ENCODE data around the gene C19orf73. TPM values are rescaled to one million over a fixed set of nuclear protein-coding genes. Genes with fewer than 3 reads are reported as not detected.
A peak's percentile ranks its signal among the peaks of the same experiment; 100 is the strongest.

Gene C19orf73, protein sequence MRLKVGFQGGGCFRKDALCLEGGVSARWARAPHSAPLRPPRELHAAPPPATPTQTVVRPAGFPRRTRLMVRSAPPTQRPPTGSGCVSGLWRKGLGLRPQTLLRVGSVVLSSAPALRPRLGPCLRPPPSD
- 10 to 100 TPM in 1 of 4 donors, 1 to 10 TPM in 3; 4.9 to 11.2 (median 8.9) TPM for total RNA-seq

DNA sequence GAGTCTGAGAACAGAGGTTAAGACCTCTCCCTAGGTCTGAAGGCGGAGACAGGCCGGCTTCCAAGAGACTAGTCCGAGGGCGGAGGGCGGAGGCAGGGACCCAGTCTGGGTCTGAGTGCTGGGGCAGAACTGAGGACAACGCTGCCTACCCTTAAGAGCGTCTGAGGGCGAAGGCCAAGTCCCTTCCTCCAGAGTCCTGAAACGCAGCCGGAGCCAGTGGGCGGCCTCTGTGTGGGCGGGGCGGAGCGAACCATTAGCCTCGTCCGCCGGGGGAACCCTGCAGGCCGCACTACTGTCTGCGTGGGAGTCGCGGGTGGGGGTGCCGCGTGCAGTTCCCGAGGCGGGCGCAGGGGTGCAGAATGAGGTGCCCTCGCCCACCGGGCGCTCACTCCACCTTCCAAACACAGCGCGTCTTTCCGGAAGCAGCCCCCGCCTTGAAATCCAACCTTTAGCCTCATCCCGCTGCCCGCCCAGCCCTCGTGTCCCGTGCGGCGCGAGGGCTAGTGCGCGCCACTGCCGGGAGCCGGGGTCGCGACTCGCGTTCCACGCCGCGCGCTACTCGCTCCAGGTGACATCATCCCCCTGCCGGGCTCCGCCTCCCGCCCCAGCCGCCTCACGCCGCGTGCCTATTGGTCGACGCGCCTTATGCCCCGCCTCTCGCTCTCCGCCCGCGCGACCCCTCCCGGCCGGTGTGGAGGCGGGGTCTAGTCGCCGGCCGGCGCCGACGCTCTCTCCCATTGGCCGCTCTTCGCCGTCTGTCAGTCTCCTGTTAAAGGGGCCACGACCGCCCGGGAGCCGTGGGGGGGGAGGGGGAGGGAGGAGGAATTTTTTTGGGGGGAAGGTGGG lies at the start of gene C19orf73:
Gene C19orf73 (minus strand): TSS at position 579 of the 846 bp plus-strand sequence. CDS start 121 bp downstream, at position 458.
- whole genome bisulfite sequencing, 2 donors, result 0 to 1% methylated on average over 46 to 57 of the region's 85 CpGs
- intact Hi-C loops (cut with DNase I; ENCODE audit: low total_unique reads), result no loop called here
- peak within 1 kb of the TSS; percentile 36 for H3K4me3 ChIP-seq (ENCODE audit: low read depth, poor library complexity, severe bottlenecking)

DNA sequence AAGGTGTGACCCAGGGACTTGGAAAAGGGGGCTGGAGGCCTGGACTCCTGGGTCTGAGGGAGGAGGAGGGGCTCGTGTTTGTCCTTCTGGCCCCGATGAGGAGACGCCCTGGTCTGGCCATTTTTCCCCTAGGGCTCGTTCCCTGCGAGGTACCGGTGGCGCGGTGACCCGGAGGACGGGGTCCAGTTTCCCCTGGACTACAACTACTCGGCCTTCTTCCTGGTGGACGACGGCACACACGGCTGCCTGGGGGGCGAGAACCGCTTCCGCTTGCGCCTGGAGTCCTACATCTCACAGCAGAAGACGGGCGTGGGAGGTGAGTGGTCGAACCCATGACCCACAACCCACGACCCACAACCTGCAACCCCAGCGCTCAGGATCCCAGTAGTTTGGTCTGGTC lies 49.5 kb upstream of the C19orf73 start:
- TF ChIP-seq, protein P1, sequence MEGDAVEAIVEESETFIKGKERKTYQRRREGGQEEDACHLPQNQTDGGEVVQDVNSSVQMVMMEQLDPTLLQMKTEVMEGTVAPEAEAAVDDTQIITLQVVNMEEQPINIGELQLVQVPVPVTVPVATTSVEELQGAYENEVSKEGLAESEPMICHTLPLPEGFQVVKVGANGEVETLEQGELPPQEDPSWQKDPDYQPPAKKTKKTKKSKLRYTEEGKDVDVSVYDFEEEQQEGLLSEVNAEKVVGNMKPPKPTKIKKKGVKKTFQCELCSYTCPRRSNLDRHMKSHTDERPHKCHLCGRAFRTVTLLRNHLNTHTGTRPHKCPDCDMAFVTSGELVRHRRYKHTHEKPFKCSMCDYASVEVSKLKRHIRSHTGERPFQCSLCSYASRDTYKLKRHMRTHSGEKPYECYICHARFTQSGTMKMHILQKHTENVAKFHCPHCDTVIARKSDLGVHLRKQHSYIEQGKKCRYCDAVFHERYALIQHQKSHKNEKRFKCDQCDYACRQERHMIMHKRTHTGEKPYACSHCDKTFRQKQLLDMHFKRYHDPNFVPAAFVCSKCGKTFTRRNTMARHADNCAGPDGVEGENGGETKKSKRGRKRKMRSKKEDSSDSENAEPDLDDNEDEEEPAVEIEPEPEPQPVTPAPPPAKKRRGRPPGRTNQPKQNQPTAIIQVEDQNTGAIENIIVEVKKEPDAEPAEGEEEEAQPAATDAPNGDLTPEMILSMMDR (IDR thresholded peaks at IDR 0.05), result no peak
- TF ChIP-seq POLR2A (IDR thresholded peaks at IDR 0.05), result no peak
- H3K4me3 ChIP-seq (ENCODE audit: low read depth, poor library complexity, severe bottlenecking), result no peak overlapping the region
- intact Hi-C loops (cut with DNase I; ENCODE audit: low total_unique reads), result no loop called here
- 92 to 93% methylated on average over 23 of the region's 23 CpGs for WGBS, 2 donors
- no peak for DNase-seq (ENCODE audit: low spot score in 2 of 2)

More for the DNA sequence above, at the start of gene C19orf73:
- TF ChIP-seq, protein P1 (IDR thresholded peaks at IDR 0.05), result no peak
- TF ChIP-seq POLR2A (IDR thresholded peaks at IDR 0.05), result no peak
- peak; percentile 91 to 99 for DNase-seq (ENCODE audit: low spot score in 2 of 2)

DNA sequence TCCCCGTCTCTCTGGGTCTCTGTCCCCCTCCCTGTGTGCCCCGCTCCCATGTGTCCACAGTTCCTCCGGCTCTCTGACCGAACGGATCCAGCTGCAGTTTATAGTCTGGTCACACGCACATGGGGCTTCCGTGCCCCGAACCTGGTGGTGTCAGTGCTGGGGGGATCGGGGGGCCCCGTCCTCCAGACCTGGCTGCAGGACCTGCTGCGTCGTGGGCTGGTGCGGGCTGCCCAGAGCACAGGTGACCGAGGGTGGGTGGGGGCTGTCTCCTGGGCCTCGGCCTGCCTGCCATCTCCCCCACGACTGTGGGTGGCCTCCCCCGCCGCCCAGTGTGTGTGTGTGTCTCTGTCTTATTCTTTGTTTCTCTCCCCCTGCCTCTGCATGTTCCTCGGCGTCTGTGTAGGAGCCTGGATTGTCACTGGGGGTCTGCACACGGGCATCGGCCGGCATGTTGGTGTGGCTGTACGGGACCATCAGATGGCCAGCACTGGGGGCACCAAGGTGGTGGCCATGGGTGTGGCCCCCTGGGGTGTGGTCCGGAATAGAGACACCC lies 49.0 kb upstream of the C19orf73 start:
- WGBS, 2 donors, result 90 to 93% methylated on average over 25 of the region's 25 CpGs
- intact Hi-C loops (cut with DNase I; ENCODE audit: low total_unique reads), result no loop called here
- DNase-seq (ENCODE audit: low spot score in 2 of 2), result no peak
- no peak overlapping the region for H3K4me3 ChIP-seq (ENCODE audit: low read depth, poor library complexity, severe bottlenecking)
- TF ChIP-seq, protein P1 (IDR thresholded peaks at IDR 0.05), result no peak

DNA sequence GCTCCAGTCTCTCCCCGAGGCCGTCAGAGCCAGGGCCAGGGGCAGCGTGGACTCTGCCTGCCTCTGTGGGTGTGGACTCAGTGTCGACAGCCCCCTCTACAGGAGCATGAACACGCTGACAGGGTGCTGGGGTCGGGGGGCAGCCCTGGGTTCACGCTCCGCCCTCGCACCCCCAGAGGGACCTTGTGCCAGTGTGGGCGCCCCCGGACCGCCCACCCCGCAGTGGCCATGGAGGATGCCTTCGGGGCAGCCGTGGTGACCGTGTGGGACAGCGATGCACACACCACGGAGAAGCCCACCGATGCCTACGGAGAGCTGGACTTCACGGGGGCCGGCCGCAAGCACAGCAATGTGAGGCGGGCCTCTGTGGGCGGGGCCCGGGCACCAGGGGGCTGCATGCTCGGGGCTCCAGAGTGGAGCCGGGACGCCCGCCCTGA lies 46.9 kb upstream of the C19orf73 start:
- TF ChIP-seq, protein P1 (IDR thresholded peaks at IDR 0.05), result no peak
- TF ChIP-seq POLR2A (IDR thresholded peaks at IDR 0.05), result no peak
- no peak for DNase-seq (ENCODE audit: low spot score in 2 of 2)
- intact Hi-C loops (cut with DNase I; ENCODE audit: low total_unique reads), result no loop called here
- no peak overlapping the region for H3K4me3 ChIP-seq (ENCODE audit: low read depth, poor library complexity, severe bottlenecking)
- WGBS, 2 donors, result 58 to 76% methylated on average over 15 to 16 of the region's 30 CpGs

DNA sequence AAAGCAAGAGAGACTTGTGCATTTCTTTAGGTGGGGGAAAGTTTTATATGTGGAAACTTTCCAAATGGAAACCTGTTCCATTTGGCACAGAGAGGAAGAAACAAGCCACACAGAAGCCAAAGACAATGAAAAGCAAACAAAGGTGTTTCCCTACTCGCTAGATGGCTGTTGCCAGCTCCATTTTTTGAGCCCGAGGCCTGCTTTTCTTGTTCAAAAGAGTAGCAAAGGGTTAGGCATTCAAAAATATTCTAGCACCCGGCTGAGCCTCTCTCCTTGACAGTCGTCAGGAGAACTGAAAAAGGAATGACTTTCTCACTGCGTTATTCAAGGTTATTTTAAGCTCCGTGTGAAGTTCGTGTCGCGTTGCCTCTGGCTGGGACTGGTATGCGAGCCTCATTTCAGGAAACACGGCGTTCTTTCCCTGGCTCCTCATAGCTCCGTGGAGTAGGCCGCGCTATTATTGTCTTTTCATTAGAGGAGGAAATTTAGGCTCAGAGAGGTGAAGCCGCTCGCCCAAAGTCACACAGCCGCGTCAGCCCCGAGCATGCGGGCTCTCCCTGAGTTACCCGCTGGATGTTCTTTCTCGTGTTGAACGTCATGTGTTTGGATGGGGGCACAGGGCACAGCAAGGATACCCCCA lies 46.3 kb upstream of the C19orf73 start:
- WGBS, 2 donors, result 62 to 66% methylated on average over 24 of the region's 24 CpGs
- H3K4me3 ChIP-seq (ENCODE audit: low read depth, poor library complexity, severe bottlenecking), result no peak overlapping the region
- no peak for DNase-seq (ENCODE audit: low spot score in 2 of 2)
- intact Hi-C loops (cut with DNase I; ENCODE audit: low total_unique reads), result no loop called here
- TF ChIP-seq POLR2A (IDR thresholded peaks at IDR 0.05), result no peak
- TF ChIP-seq, protein P1 (IDR thresholded peaks at IDR 0.05), result no peak

All from lower leg skin (tissue), 4 donors.